Heart left ventricle (tissue), 16 donors: ENCODE results near the gene LRRC3. TPM values are rescaled to one million over a fixed set of nuclear protein-coding genes. Genes with fewer than 3 reads are reported as not detected.

Experiments
- ATAC-seq, 4 donors: fragments of 200-7000 bp; cut with Tn5 transposase; one replicate each; pipeline ENCODE4 v1.9.1; 2020 to 2022; ENCODE audit warnings: moderate library complexity in 4 of 4, mild to moderate bottlenecking in 3 of 4, moderate number of reproducible peaks in 1 of 4
- DNase-seq, 5 donors: peaks; one replicate each; pipeline ENCODE4 v3.0.0-alpha.2; 2020
- H3K27ac ChIP-seq, 12 donors: fragments of 200-600 bp; sonication (generic) in 4 of 12; one replicate each; pipeline versions ENCODE4 v1.5.0 to v1.8.0; 2016 to 2022; ENCODE audit warnings: mild to moderate bottlenecking in 2 of 12
- H3K27me3 ChIP-seq, 9 donors: fragments of 200-600 bp; sonication (generic) in 2 of 9; one replicate each; pipeline versions ENCODE4 v1.5.1 to v1.8.0; 2016 to 2022; ENCODE audit warnings: mild to moderate bottlenecking in 3 of 9
- H3K36me3 ChIP-seq, 9 donors: fragments of 200-600 bp; sonication (generic) in 2 of 9; one replicate each; pipeline versions ENCODE4 v1.5.0 to v1.8.0; 2018 to 2022; ENCODE audit warnings: mild to moderate bottlenecking in 2 of 9
- H3K4me1 ChIP-seq, 12 donors: fragments of 200-600 bp; sonication (generic) in 4 of 12; one replicate each; pipeline versions ENCODE4 v1.5.0 to v1.8.0; 2016 to 2022; ENCODE audit warnings: mild to moderate bottlenecking in 3 of 12
- H3K4me3 ChIP-seq, 12 donors: fragments of 200-600 bp; sonication (generic) in 4 of 12; one replicate each; pipeline versions ENCODE4 v1.5.0 to v1.8.0; 2017 to 2022; ENCODE audit warnings: mild to moderate bottlenecking in 9 of 12, moderate library complexity in 4 of 12
- H3K9me3 ChIP-seq, 12 donors: fragments of 200-600 bp; sonication (generic) in 4 of 12; one replicate each; pipeline versions ENCODE4 v1.5.0 to v1.8.0; 2016 to 2022; ENCODE audit warnings: mild to moderate bottlenecking in 1 of 12
- POLR2A ChIP-seq, 2 donors: fragments of 450-650 bp; IDR thresholded peaks; one replicate each; pipeline ENCODE4 v1.6.1; 2017; ENCODE audit warnings: antibody characterized with exemption in 2 of 2, mild to moderate bottlenecking in 2 of 2, moderate library complexity in 2 of 2
- WGBS, 4 donors: extraction: QIAGEN DNeasy Blood & Tissue Kit in 2 of 4; methylation state at CpG; one replicate each; pipeline versions ENCODE4 v1.1.5 to v1.1.7; 2013 to 2018; 5-methylcytosine and 5-hydroxymethylcytosine counted together
- intact Hi-C, 10 donors: fragments of 100-400 bp; cut with DNase I; formaldehyde crosslinking; loops; one replicate each; pipeline versions ENCODE4 v1.11.1 to v1.14.2; 2022
- polyA plus RNA-seq, 2 donors: library from polyadenylated mRNA; stranded (reverse); fragments of 200-250 nt; gene quantifications; one replicate each; pipeline ENCODE4 v1.2.3, GENCODE V29; 2013
- total RNA-seq, 9 donors: library from RNA; depleted of rRNA in 2 of 9; stranded (reverse); fragments of >200 nt in 2 of 9; fragmentation: NEBNext Ultra II Directional in 3 of 9; extraction: Animal tissue kit (Norgen Biotek cat#: 25700) in 3 of 9; gene quantifications; one replicate each; pipeline versions ENCODE4 v1.1.0 to v1.2.4, GENCODE V29; 2016 to 2023
- TF ChIP-seq, protein P1 (sequence below), 12 donors: fragments of 200-600 bp; sonication (generic) in 4 of 12; IDR thresholded peaks; one replicate each; pipeline versions ENCODE4 v1.5.0 to v1.8.0; 2018 to 2022; ENCODE audit warnings: antibody characterized with exemption in 12 of 12, mild to moderate bottlenecking in 5 of 12
- donor health status: ischemic (EF 13 %, LVEDD 7.1; RV severe dilation, severe dysfunction).
- donor health status: healthy with polysubstance abuse.
- donor health status: DM: no; HTN: yes; CAD: no.
- donor health status: DM: no; HTN: no; CAD: no.
- donor health status: ischemic (EF 25% LVEDD 6.9; RV normal size, moderate dysfunction).
- donor health status: ischemic (EF 25% LVEDD 5.7; RV mildly dilated, moderate dysfunction).
- donor health status: healthy.
- donor health status: DM: yes; HTN: yes; CAD: no.
- donor health status: ischemic (EF 35%, LVEDD 5.7; RV mildly dilated, moderate dysfunction).
- donor health status: nonischemic (EF 11% LVEDD 7.7; RV severe dilation, severe dysfunction).
- donor health status: DM: yes; HTN: yes; CAD: no.
- donor health status: PGD.
- donor health status: ischemic (EF 29% LVEDD 5.4; RV normal size, mild dysfunction).
- donor health status: nonischemic (EF 23%, LVEDD 6.1; RV moderate dilation, normal function).

Gene LRRC3
- total and polyA plus RNA-seq, 11 donors = 1.4 to 5.8 (median 2.3) TPM

DNA sequence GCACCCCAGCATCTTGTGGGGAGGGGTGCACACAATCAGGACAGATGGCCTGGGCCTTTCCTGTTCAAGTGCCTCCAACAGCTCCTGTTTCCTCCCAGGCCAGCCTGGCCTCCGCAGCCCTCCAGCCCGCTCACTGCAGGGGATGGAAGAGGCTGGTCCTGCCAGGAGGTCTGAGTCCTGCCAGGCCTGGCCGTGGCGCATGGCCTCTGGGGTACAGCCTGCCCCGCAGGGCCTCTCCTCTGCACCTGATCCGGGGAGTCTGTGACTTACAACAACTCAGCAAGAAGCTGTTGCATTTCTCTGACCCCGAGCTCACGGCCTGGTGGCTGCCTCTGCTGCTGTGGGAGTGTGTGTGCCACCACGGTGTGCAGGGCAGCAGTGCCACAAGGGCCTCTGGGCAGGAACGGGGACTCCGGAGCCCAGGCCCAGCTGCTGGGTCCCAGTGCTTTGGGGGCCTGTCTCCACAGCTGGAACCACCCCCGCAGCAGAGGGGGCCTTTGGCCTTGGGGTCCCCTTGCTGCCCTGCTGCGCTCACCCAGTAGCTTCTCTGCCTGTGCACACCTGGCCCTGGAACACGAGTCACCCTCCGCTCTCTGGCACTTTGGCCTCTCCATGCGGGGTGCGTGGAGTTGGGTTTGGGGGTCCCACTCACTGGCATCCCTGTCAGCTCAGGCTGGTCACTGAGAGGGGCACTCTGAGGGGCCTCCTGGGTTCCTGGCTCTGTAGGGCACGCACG is 17.4 kb upstream of the LRRC3 start:
- H3K4me3 ChIP-seq = no peak overlapping the region
- ATAC-seq = peak in 2 of 4 donors; percentile 1 to 15
- H3K27me3 ChIP-seq = no peaks in the 10 kb centered on the region
- peaks cover 0 to 17% (median 2%) of the 10 kb centered on the region in 12 donors for H3K4me1 ChIP-seq
- H3K9me3 ChIP-seq = no peaks in the 10 kb centered on the region
- peak overlapping the region; percentile 0 to 92 (median 82) for H3K27ac ChIP-seq
- TF ChIP-seq POLR2A (IDR thresholded peaks at IDR 0.05) = no peak
- TF ChIP-seq, protein P1, sequence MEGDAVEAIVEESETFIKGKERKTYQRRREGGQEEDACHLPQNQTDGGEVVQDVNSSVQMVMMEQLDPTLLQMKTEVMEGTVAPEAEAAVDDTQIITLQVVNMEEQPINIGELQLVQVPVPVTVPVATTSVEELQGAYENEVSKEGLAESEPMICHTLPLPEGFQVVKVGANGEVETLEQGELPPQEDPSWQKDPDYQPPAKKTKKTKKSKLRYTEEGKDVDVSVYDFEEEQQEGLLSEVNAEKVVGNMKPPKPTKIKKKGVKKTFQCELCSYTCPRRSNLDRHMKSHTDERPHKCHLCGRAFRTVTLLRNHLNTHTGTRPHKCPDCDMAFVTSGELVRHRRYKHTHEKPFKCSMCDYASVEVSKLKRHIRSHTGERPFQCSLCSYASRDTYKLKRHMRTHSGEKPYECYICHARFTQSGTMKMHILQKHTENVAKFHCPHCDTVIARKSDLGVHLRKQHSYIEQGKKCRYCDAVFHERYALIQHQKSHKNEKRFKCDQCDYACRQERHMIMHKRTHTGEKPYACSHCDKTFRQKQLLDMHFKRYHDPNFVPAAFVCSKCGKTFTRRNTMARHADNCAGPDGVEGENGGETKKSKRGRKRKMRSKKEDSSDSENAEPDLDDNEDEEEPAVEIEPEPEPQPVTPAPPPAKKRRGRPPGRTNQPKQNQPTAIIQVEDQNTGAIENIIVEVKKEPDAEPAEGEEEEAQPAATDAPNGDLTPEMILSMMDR (IDR thresholded peaks at IDR 0.05) = no peak
- peaks cover 0 to 32% (median 0%) of the 10 kb centered on the region in 9 donors for H3K36me3 ChIP-seq
- 75 to 83% (median 78%) methylated on average over 6 to 19 of the region's 19 CpGs for WGBS, 4 donors
- intact Hi-C loops = loop anchor here in 2 of 10 donors (2.0 to 5.0 kb wide), 2 partner anchors 17 to 51 kb away; partner anchors contain the start of gene LRRC3 (in 1 of the 2)
- peak in 3 of 5 donors; percentile 22 to 61 (median 30) for DNase-seq

DNA sequence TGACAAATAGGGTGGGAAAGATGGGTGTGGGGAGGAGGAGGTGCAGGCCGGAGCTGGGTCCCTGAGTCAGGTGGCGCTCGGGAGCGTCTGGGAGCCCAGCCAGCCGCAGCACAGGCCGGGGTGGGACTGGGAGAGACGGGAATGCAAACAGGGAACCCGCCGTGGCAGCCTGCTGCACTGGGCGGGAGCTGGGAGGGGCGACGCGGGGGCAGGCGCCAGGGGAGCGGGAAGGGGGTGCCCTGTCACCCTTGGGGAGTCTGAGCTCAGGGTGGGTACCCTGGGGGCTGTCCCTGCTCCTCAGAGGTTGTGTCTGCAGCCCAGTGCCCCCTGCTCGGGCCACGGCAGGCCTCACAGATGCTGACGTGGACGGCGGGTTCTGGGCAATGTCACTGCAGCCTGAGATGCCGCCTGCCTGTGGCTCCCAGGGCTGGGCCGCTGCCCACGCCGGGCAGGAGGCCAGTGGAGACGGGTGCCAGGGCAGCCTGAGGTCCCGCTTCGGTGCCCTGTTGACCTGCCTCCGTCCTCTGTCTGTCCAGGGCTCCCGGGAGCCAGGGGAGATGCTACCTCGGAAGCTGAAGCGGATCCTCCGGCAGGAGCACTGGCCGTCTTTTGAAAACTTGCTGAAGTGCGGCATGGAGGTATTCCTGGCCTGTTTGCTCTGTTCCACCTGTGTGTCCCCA is 16.6 kb upstream of the LRRC3 start:
- Histone ChIP-seq H3K36me3 (peaks cover 0 to 32% (median 0%) of the 10 kb centered on the region in 9 donors), H3K27ac (peak overlapping the region; percentile 0 to 92 (median 82)), H3K9me3 (no peaks in the 10 kb centered on the region), H3K27me3 (no peaks in the 10 kb centered on the region), H3K4me1 (peaks cover 0 to 17% (median 2%) of the 10 kb centered on the region in 12 donors), H3K4me3 (peak overlapping the region in 6 of 12 donors; percentile 14 to 40 (median 30))
- WGBS, 4 donors = 42 to 60% (median 54%) methylated on average over 20 to 34 of the region's 34 CpGs
- TF ChIP-seq, protein P1 (IDR thresholded peaks at IDR 0.05) = no peak
- TF ChIP-seq POLR2A (IDR thresholded peaks at IDR 0.05) = no peak
- peak; percentile 91 to 95 (median 92) for ATAC-seq
- peak; percentile 77 to 89 (median 84) for DNase-seq
- intact Hi-C loops = loop anchor here in 2 of 10 donors (2.0 to 5.0 kb wide), 2 partner anchors 16 to 51 kb away; partner anchors contain the start of gene LRRC3 (in 1 of the 2)

DNA sequence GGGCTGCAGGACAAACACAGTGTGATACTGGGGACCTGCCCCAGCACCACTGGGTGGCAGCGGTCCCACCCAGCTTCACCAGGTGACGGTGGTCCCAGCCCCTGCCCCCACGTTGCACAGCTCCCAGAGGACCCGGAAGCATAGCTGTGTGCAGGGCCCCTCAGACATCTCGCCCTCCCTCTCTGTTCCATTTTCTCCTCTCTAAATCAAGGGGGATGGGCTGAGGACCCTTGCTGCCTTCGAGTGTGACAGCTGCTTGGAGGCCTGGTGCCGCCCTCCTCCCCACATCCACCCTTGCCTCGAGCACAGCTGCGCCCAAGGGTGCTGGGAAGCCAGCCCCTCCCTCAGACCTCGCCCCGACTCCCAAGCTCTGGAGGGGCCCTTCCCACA is 16.1 kb upstream of the LRRC3 start:
- peaks cover 0 to 17% (median 2%) of the 10 kb centered on the region in 12 donors for H3K4me1 ChIP-seq
- H3K4me3 ChIP-seq = no peak overlapping the region
- no peaks in the 10 kb centered on the region for H3K9me3 ChIP-seq
- H3K27me3 ChIP-seq = no peaks in the 10 kb centered on the region
- DNase-seq (peak in 1 of 5 donors; percentile 28), ATAC-seq (no peak)
- TF ChIP-seq POLR2A (IDR thresholded peaks at IDR 0.05) = no peak
- TF ChIP-seq, protein P1 (IDR thresholded peaks at IDR 0.05) = no peak
- peak overlapping the region in 6 of 12 donors; percentile 74 to 92 (median 87) for H3K27ac ChIP-seq
- WGBS, 4 donors = 72 to 78% (median 76%) methylated on average over 10 to 11 of the region's 11 CpGs
- H3K36me3 ChIP-seq = peaks cover 0 to 32% (median 0%) of the 10 kb centered on the region in 9 donors
- intact Hi-C loops = loop anchor here in 2 of 10 donors (2.0 to 5.0 kb wide), 2 partner anchors 16 to 52 kb away; partner anchors contain the start of gene LRRC3 (in 1 of the 2)
